ENCODE results near the gene CTDSP2.
"Not testable (repeated sequence)": the region's sequence is repeated elsewhere in the genome, so short reads cannot be mapped to it uniquely, and the experiment has no call there.

The CTDSP2 gene

DNA sequence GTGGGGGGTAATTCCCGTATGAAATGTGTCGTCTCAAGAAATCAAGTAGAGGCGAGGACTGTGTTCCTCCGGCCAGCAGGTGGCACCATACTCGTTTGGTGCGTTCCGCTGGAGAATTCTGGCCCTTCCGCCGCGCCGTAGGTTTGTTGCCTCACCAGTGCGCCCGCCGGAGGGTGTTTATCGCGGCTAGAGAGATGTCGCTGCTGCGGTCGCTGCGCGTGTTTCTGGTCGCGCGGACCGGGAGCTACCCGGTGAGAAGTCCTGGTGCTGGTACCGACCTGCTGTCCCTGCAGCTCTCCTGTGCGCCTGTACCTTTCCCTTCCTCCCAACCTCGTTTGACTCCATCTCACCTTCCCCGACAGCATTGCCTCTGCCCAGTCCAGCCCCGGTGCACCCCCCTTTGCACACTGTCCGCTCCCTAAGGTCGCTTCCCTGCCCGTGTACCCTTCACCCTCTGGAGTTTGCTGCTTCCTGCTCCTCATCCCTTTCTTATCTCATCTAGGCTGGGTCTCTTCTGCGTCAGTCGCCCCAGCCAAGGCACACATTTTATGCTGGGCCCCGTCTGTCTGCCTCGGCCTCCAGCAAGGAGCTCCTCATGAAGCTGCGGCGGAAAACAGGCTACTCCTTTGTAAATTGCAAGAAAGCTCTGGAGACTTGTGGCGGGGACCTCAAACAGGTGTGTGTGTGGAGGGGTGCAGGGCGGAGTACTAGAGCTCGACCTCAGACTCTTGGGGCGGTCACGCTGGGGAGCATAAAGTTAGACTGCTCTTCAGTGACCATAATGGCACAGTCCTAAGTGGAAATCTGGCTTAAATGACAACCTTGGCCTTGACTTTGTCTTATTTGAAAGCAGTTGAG is 63.7 kb downstream of the CTDSP2 start, which contains the start of gene TSFM:
TSFM (plus strand) TSS at position 180 of the 858 bp plus-strand sequence; CDS start at position 195, 15 bp downstream.
- peak; percentile 82 for DNase-seq (ENCODE audit: low read depth, low spot score)

DNA sequence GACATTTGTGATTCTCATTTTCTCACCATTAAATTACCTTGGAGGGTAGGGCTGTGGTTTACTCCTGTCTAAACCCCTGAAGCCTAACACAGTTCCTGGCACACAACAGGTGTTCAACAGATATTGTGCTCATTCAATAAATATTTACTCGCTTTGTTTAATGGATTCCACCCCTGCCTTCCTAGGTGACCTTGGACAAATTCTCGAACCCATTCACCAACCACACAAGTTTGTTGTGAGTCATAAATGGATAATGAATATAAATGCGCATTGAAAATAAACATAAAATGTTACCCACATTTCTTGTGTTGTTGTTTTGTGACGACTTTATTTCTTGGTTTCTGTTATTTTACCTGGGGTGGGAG is 64.3 kb downstream of the CTDSP2 start:
- no peak for DNase-seq (ENCODE audit: low read depth, low spot score)

DNA sequence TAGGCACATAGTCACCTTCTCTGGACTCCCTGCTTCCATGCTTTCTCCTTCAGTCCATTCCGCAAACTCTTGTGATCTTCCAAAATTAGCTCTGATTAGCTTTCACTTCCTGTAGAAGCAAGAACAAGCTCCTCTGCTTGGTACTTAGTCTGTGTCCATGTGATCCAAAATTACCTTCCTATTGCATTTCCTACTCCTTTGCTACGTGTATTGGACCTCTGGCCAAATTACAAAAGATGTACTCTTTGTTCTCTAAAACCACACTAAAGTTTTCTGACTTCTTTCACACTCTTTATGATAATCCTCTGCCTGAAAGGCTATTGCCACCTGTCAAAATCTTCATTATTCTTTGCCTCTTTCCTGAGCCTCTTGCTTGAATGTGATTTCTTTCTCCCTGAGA is 64.7 kb downstream of the CTDSP2 start:
- DNase-seq (ENCODE audit: low read depth, low spot score) = no peak

DNA sequence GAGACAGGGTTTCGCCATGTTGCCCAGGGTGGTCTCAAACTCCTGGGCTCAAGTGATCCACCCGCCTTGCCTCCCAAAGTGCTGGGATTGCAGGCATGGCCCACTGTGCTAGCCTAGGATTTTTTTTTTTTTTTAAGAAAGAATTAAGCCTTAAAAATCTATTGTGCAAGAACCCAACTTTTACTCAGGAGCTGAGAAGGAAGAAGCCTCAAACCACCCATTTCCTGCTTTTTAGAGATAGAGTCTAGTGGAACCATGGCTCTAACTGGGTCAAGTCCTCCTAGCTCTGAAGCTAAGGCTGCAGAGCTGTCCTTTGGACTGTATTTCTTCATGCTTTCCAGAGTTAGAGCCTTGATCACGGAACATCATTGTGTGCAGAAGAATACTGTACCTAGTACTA is 65.3 kb downstream of the CTDSP2 start:
- no peak for DNase-seq (ENCODE audit: low read depth, low spot score)

DNA sequence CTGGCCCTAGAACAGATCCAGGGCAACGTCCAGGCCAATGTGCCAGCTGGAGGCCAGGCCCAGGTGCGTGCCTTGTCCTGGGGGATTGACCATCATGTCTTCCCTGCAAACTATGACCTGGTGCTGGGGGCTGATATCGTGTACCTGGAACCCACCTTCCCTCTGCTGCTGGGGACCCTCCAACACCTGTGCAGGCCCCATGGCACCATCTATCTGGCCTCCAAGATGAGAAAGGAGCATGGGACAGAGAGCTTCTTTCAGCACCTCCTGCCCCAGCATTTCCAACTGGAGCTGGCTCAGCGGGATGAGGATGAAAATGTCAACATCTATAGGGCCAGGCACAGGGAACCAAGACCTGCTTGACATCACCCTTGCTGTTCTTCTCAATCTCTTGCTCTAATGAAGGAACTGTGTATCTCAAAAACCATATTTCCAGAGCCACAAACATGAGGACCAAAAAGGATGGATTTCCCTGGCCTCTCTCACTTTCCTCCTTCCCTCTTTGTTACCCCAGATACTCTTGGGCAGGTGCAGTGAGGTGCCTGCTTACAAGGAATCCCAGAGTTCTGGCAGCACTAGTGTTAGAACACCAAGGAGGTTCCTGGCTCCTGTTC is 66.1 kb downstream of the CTDSP2 start:
- no peak for DNase-seq (ENCODE audit: low read depth, low spot score)

DNA sequence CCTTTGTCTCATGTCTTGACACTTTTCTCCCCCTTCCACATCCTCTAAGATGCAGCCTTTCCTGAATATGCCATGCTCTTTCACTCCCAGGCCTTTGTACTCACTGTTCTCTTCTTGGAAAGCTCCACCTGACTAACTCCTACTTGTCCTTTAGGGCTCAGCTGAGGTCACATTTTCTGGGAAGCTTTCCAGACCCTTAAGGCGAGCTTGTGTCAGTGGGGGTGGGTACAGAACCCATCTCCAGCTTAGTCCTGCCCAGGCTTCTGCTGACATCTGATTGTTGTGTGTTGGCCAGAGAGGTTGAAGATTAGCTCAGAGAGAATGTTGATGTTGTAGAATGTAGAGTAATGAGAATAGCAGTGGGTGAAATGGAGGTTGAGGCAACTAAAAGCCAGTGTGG is 66.8 kb downstream of the CTDSP2 start:
- DNase-seq (ENCODE audit: low read depth, low spot score) = no peak

DNA sequence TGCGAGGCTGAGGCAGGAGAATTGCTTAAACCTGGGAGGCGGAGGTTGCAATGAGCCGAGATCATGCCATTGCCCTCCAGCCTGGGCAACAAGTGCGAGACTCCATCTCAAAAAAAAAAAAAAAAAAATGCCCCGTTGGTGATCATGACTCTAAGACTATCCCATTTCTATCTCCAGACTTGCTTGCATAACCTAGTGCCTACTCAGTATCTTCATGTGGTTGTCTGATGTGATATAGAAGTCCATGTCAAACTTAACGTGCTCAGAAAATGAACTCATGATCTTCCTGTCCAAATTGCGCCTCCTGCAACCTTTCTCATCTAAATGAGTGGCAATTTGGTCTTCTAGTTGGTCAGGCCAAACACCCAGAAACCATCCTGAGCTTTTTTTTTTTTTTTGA is 68.6 kb downstream of the CTDSP2 start:
- DNase-seq (ENCODE audit: low read depth, low spot score) = no peak

DNA sequence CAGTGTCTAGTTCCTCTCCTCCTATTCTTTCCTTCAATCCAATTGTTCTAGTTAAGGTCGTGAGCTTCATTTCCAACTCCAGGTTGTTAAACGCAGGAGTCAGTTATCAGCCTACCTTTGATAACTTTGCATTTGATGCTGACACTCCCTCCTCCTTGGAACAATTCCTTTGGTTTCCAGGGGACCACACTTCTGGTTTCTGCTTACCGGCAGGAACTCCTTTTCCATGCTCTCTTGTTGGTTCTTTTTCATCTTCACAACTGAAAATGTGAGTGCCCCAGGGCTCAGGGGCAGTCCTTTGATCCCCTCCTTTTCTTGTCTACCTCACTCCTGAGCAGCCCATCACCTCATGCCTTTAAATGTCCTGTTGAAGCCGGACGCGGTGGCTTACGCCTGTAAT is 69.2 kb downstream of the CTDSP2 start:
- no peak for DNase-seq (ENCODE audit: low read depth, low spot score)

DNA sequence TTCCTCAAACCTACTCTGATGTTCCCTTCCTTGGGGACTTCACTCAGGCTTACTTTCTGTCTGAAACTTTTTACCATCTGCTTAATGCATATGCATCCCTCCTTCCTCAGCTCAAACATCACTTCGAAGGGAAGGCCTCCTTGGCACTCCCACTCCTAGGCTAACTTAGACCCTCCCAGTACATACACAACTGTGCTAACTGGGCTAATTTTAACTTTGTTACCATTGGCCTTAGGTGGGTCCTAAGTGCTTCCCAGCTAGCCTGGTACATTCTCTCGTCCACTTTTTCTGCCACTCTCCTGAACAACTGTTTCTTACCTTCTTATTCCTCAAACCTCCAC is 70.3 kb downstream of the CTDSP2 start:
- no peak for DNase-seq (ENCODE audit: low read depth, low spot score)

DNA sequence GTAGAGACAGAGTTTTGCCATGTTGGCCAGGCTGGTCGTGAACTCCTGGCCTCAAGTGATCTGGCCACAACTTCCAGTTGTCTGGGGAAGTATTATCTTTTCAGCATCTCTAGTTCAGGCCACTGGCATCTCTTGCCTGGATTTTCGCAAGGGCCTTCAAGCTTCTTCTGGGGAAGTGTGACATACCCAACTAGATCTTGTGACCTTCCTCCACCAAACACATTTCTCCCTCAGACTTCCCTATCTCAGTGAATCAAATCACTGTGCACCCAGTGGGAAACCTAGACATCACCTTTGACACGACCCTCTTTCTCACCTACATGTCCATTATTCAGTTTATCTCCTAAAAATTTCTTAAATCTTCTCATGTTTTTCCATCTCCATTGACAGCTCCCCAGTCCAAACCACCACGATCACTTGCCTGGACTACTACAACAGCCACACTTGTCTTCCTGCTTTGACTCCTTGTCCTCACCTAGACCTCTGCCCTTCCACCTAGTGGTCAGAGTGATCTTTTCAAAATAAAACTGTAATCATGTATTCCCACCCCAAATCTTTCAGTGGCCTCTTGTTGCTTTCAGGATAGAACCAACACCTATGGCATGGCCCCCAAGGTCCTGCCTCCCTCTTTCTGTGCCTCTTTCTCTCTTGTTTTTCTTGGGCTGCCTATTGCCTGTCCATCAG is 70.8 kb downstream of the CTDSP2 start:
- DNase-seq (ENCODE audit: low read depth, low spot score) = no peak

DNA sequence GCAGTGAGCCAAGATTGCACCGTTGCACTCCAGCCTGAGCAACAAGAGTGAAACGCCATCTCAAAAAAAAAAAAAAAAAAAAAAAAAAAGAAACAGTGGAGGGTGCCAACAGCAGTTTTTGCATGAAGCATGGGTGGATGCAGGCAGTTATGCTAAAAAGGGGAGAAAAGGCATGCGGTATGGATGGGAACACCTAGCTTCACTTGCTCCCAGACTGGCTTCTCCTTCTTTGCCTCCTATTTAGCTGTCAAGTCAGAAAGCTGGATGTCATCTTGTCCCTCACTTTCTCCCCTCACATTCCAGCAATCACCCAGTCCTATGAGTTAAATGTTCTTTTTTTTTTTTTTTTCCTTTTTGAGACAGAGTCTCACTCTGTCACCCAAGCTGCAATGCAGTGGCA is 71.5 kb downstream of the CTDSP2 start:
- DNase-seq (ENCODE audit: low read depth, low spot score) = no peak

DNA sequence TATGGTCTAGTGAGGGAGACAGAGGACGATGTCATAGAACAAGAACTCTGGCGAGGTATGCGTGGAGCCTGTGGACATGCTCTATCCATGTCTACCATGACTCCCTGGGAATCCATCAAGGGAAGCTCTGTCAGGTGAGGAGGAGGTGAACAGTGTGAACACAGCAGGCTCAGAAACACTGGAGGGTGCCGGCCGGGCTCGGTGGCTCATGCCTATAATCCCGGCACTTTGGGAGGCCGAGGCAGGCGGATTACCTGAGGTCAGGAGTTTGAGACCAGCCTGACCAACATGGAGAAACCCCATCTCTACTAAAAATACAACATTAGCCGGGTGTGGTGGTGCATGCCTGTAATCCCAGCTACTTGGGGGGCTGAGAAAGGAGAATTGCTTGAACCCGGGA is 71.9 kb downstream of the CTDSP2 start:
- DNase-seq (ENCODE audit: low read depth, low spot score) = not testable (repeated sequence)

DNA sequence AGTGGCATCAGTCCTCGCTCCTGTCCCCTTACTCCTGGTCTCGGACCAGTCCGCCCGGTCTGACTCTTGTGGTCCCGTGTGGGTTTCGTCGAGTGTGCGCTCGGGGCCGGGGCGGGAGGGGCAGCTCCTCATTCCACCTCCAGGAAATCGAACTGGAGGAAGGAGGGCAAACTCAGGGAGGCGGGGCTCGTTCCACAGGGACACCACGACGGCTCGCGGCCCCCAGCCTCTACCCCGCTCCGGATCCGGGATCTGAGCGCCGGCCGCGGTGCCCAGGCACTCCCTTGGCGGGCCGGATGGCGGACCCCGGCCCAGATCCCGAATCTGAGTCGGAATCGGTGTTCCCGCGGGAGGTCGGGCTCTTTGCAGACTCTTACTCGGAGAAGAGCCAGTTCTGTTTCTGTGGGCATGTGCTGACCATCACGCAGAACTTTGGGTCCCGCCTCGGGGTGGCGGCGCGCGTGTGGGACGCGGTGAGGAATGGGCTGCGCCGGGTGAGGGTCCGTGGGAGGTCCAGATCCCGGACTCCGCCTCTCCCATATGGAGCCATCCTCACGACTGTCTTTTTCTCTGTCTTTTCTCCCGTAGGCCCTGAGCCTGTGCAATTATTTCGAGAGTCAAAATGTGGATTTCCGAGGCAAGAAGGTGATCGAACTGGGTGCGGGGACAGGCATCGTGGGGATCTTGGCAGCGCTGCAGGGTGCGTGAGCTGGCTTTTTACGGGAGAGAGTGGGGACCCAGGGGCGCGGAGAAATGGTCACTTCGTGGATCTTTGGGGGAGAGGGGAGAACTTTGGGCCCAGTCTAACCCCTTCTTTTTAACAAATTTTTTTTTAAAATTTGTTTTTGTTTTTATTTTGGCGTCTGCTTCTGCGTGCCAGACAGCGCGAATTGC is 73.9 kb downstream of the CTDSP2 start, which contains the start of gene EEF1AKMT3:
EEF1AKMT3 (plus strand) TSS at position 186 of the 894 bp plus-strand sequence; CDS start at position 297, 111 bp downstream.
- DNase-seq (ENCODE audit: low read depth, low spot score) = no peak

DNA sequence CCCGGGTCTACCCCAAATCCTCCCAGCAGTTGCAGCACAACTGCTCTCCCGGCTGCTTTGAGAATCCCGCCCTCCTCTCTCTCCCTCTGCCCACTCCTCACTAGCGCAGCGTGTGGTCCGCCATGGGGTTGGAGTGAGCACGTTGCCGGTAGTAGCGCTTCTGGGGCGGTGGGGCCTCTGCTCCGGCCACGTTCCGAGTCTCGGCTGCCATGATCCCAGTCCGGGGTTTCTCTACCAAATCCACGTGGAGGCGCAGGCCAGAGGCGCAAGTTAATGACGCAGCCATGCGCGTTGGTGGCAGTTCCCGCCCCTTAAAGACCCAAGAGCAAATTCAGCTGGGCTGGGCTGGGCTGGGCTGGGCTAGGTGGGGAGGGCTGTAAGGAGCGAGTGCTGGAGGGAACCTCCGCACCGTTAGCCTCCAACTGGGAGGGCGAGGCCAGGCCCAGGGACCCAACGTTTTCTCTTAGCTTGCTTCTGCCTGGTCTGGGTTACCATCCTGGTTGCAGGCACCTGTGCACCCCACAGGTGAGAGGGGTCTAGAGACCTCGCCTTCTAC is 74.6 kb downstream of the CTDSP2 start, which contains the start of gene METTL1:
METTL1 (minus strand) TSS at position 233 of the 556 bp plus-strand sequence; CDS start at position 211, 22 bp downstream.
- peak; percentile 94 for DNase-seq (ENCODE audit: low read depth, low spot score)

DNA sequence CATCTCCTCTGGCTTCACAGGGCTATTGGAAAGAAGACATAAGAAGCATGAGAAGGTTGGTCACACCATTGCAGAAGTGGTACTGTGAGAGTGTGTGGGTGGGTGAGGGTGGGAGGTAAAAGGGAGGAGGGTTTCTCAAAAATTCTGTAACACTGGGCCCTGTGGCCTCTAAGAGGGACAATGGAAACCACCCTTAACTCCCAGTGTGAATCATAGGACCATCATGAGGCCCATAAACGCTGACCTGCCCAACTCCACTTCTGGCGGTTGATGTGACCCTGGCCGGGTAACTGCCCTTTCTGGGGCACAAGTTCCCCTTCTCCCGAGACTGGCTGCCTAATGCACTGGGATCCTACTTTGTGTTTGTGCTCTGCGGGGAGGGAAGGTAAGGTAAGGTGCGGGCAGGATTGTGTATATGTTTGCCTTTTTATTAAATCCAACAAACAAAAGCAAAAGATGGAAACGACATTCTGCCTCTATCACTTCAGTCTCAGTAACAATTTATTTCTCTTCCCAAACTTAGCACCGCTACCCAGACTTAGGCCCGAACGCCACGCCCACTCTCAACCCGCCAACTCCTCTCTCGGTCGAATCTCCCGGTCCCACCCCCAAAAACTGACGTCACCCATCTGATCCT is 75.2 kb downstream of the CTDSP2 start:
- peak; percentile 71 for DNase-seq (ENCODE audit: low read depth, low spot score)

DNA sequence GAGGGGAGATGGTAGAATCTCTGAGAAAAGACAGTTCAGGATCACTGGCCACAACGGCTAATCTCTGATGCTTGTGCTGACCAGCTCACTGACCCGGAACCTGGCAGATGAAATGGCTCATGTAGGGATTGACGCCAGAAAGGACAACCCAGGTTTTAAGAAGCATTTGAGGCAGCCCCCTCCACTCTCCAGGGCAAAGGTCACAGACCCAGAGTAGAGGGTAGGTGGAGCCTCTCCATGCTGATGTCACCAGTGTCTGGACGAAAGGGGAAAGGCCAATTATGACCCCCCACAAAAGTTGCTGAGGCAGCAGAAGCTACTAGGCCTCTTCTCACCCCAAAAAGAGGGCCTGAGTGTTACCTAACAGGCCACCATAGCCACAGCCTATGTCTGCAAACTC is 75.8 kb downstream of the CTDSP2 start:
- DNase-seq (ENCODE audit: low read depth, low spot score) = no peak

Data from iPS DF 19.7 (cell line).